ENCODE data around the gene MAPK12. TPM values are rescaled to one million over a fixed set of nuclear protein-coding genes. Genes with fewer than 3 reads are reported as not detected.

Gene MAPK12
- total RNA-seq, 1 experiment from 2014 or later: 74.6 TPM

GRCh38 chr22:50280708-50281383, 19.4 kb upstream of the MAPK12 start:
- CTCF ChIA-PET: no interaction called here
- 0 out of 2 replicates have a peak, but pooled peaks cover 2% of the 10 kb centered on the region for H3K36me3 ChIP-seq (ENCODE audit: control insufficient read depth, insufficient read depth, low read length)
- BruUV-seq (replicated peaks): no TSS peak
- no peak overlapping the region for H3K27ac ChIP-seq (ENCODE audit: low read length)
- no peak overlapping the region for H3K4me3 ChIP-seq (ENCODE audit: low read depth in 2 of 2, low read length in 2 of 2)
- H3K9me3 ChIP-seq (ENCODE audit: control insufficient read depth, insufficient read depth, low read depth, low read length): no peaks in the 10 kb centered on the region
- in situ Hi-C loops (cut with HindIII; ENCODE audit: low pct_unique_long_range_greater_than_20kb, low sequenced_read_pairs) (no loop called here), intact Hi-C loops (cut with micrococcal nuclease; ENCODE audit: unreplicated experiment) (no loop called here)
- DNase-seq (ENCODE audit: low read depth, low spot score) (no peak), ATAC-seq (no peak)
- POLR2A ChIA-PET: interaction anchor here (0.6 kb wide), 1 partner anchor 12 kb away, joined by 5 read pairs; no protein-coding TSS in a partner anchor
- TF ChIP-seq REST (IDR thresholded peaks at IDR 0.05; ENCODE audit: insufficient read depth in 1 of 2, low read depth in 2 of 2, low read length in 1 of 2) (no peak), TCF7L2 (IDR thresholded peaks at IDR 0.05; ENCODE audit: low read depth, low read length) (no peak), SIN3A (IDR thresholded peaks at IDR 0.05; ENCODE audit: borderline replicate concordance, insufficient read depth, low read depth, low read length) (no peak), POLR2AphosphoS5 (IDR thresholded peaks at IDR 0.05; ENCODE audit: low read depth, low read length) (no peak), CTCF (IDR thresholded peaks at IDR 0.05) (no peak)
- no peaks in the 10 kb centered on the region for H3K27me3 ChIP-seq (ENCODE audit: control insufficient read depth, insufficient read depth, low read length)
- peaks cover 4% of the 10 kb centered on the region; the same call in 1 of the 2 replicates for H3K4me1 ChIP-seq (ENCODE audit: control insufficient read depth, insufficient read depth, low read length)

DNA sequence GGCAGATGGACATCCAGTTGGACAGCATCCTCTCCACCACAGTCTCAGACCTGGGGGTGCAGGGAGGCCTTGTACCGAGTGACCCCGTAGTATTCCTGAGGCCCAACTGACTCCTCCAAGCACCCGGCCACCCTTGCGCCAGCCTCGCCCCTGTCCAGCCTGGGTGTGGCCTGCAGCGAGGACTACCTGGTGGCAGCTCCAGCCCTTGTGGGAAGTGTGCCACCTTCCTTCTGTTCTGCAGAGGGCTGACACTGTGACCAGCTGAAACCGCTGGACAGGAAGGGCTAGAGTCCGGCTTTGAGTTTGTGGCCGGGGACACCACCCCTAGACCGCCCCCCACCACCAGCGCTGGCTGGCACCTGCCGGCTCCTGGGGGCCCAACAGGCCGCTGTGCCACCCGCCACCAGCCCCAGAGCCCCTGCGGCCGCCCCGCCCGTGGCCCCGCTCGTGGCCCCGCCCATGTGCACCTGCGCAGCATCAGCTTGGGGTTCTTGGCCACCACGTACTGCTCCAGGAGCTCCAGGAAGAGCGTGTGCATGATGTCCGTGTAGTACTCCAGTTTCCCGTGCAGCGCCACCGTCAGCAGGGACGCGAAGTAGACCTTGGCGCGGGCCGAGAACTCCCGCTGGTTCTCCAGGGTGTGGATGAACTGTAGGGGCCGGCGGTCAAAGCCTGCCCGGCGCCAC, 18.7 kb upstream of the MAPK12 start:
- intact Hi-C loops (cut with micrococcal nuclease; ENCODE audit: unreplicated experiment): no loop called here
- no peak for TF ChIP-seq CTCF (IDR thresholded peaks at IDR 0.05)
- TF ChIP-seq TCF7L2 (IDR thresholded peaks at IDR 0.05; ENCODE audit: low read depth, low read length): no peak
- TF ChIP-seq REST (IDR thresholded peaks at IDR 0.05; ENCODE audit: insufficient read depth in 1 of 2, low read depth in 2 of 2, low read length in 1 of 2): no peak
- TF ChIP-seq SIN3A (IDR thresholded peaks at IDR 0.05; ENCODE audit: borderline replicate concordance, insufficient read depth, low read depth, low read length): no peak
- TF ChIP-seq POLR2AphosphoS5 (IDR thresholded peaks at IDR 0.05; ENCODE audit: low read depth, low read length): no peak
- no peaks in the 10 kb centered on the region for H3K9me3 ChIP-seq (ENCODE audit: control insufficient read depth, insufficient read depth, low read depth, low read length)
- no TSS peak for BruUV-seq (replicated peaks)
- ChIA-PET POLR2A (interaction anchor here (0.6 kb wide), 1 partner anchor 13 kb away, joined by 5 read pairs; no protein-coding TSS in a partner anchor), CTCF (no interaction called here)
- H3K27ac ChIP-seq (ENCODE audit: low read length): no peak overlapping the region
- no peak overlapping the region for H3K4me3 ChIP-seq (ENCODE audit: low read depth in 2 of 2, low read length in 2 of 2)
- ATAC-seq (no peak), DNase-seq (ENCODE audit: low read depth, low spot score) (no peak)
- no peaks in the 10 kb centered on the region for H3K27me3 ChIP-seq (ENCODE audit: control insufficient read depth, insufficient read depth, low read length)
- 0 out of 2 replicates have a peak, but pooled peaks cover 2% of the 10 kb centered on the region for H3K36me3 ChIP-seq (ENCODE audit: control insufficient read depth, insufficient read depth, low read length)
- peaks cover 6% of the 10 kb centered on the region for H3K4me1 ChIP-seq (ENCODE audit: control insufficient read depth, insufficient read depth, low read length)
- in situ Hi-C loops (cut with HindIII; ENCODE audit: low pct_unique_long_range_greater_than_20kb, low sequenced_read_pairs): no loop called here
